Ectodermal cell (in vitro differentiated cells): ENCODE results near the gene RAD51B.
"Not testable (repeated sequence)": the region's sequence is repeated elsewhere in the genome, so short reads cannot be mapped to it uniquely, and the experiment has no call there.

Experiments used
- H3K27ac ChIP-seq: 2 replicates; pipeline ENCODE4 v1.7.0; 2013; ENCODE audit warnings: mild to moderate bottlenecking, low read depth, low read length; ENCODE audit not compliant: insufficient read depth, poor library complexity, severe bottlenecking
- H3K27me3 ChIP-seq: 2 replicates; pipeline ENCODE4 v1.7.0; 2013; ENCODE audit warnings: mild to moderate bottlenecking, low read length; ENCODE audit not compliant: insufficient read depth, control insufficient read depth, poor library complexity, severe bottlenecking
- H3K36me3 ChIP-seq: one replicate; pipeline ENCODE4 v1.7.0; 2013; ENCODE audit warnings: low read length; ENCODE audit not compliant: control insufficient read depth, insufficient read depth
- H3K4me1 ChIP-seq: one replicate; pipeline ENCODE4 v1.7.0; 2013; ENCODE audit warnings: low read length; ENCODE audit not compliant: control insufficient read depth, insufficient read depth
- H3K4me3 ChIP-seq: 2 replicates; pipeline ENCODE4 v1.7.0; 2013; ENCODE audit warnings: low read depth, low read length, control low read depth; ENCODE audit not compliant: insufficient read depth
- H3K9me3 ChIP-seq: 2 replicates; pipeline ENCODE4 v1.7.0; 2013; ENCODE audit warnings: mild to moderate bottlenecking, low read length, moderate library complexity; ENCODE audit not compliant: control insufficient read depth
- WGBS, 2 experiments: methylation state at CpG; one replicate each; pipeline ENCODE4 v1.1.7; 2013; ENCODE audit warnings: missing lambda C conversion rate in 2 of 2; 5-methylcytosine and 5-hydroxymethylcytosine counted together

RAD51B gene

GRCh38 chr14:68655911-68656316, 836.3 kb downstream of the RAD51B start:
- 84 to 88% methylated on average over 1 of the region's 1 CpG for WGBS, 2 experiments
- Histone ChIP-seq H3K4me3 (no peak overlapping the region), H3K9me3 (no peaks in the 10 kb centered on the region), H3K27me3 (no peaks in the 10 kb centered on the region), H3K36me3 (no peaks in the 10 kb centered on the region), H3K4me1 (peaks cover 27% of the 10 kb centered on the region), H3K27ac (no peak overlapping the region)

DNA sequence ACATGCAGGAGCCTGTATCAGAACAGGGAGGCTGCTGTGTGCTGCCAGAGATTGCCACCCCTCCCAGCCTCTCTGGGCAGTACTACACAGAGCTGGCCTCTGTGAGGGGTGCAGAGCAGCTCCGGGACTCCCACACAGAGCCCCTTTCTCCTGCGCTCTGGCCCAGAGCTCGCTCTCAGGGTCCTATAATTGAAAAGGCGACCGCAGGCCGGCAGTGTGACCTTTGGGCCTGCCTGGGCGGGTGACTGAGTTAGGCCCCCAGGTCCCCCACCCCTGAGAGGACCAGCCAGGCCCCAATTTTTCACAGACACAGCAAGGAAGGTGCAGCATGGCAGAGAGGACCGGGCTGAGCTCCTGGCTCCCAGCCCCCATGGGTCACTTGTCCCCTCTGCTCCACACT, 836.9 kb downstream of the RAD51B start:
- WGBS, 2 experiments: 92 to 94% methylated on average over 8 of the region's 8 CpGs
- H3K27ac ChIP-seq: no peak overlapping the region
- no peaks in the 10 kb centered on the region for H3K36me3 ChIP-seq
- H3K9me3 ChIP-seq: no peaks in the 10 kb centered on the region
- H3K4me3 ChIP-seq: no peak overlapping the region
- no peaks in the 10 kb centered on the region for H3K27me3 ChIP-seq
- peaks cover 27% of the 10 kb centered on the region for H3K4me1 ChIP-seq

DNA sequence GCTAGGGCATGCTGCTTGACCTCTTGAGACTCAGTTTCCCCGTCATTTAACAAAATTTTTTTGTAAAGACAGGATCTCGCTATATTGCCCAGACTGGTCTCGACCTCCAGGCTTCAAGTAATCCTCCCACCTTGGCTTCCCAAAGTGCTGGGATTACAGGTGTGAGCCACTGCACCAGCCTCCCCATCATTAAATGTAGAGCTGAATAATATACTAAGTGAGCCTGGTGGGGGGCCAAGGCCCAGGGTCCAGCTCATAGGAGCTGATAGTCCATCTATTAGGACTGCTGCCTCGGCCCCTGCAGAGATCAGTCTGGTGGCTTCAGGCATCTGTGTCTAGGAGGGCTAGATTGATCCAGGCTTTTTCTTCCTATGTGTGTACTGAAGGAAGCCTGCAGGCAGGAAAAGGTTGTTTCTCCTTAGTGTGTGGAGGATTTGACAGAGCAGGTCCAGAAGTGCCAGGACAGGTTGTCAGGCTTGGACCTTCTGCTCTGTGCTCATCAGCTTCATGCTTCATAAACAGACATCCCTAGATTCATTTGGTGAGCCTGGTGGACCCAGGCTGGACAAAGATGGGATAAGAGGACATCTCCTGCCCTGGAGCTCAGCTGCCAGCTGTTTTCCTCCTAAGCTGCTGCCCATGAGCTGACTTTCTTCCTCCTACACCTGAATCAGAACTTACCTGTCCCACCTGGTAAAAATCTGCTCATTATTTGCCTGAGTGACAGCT, 837.9 kb downstream of the RAD51B start:
- Histone ChIP-seq H3K36me3 (no peaks in the 10 kb centered on the region), H3K9me3 (no peaks in the 10 kb centered on the region), H3K4me3 (no peak overlapping the region), H3K4me1 (peaks cover 32% of the 10 kb centered on the region), H3K27me3 (no peaks in the 10 kb centered on the region), H3K27ac (no peak overlapping the region)
- WGBS, 2 experiments: 92 to 95% methylated on average over 4 of the region's 4 CpGs

DNA sequence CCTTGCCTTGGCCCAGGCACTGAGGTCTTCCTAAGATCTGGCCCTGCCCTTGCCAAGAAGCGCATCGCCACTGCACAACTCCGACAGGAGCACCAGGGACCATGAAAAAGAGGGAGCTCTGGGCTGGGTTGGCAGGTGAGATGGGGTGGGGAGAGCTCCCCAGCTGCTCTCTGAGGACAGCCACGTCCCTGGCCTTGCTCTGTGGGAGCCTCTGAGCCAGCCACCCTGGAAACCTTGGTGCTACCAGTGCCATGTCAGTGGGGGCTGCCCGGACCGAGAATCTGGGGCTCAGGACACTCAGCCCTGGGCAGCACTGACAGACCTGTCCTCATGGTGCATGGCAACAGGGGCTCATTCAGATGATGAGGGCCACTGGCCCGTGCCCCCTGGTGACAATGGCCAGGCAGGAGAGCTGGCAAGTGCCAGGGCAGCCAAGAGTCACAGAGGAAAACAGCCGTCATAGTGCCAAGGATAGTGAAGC, 838.5 kb downstream of the RAD51B start:
- no peaks in the 10 kb centered on the region for H3K36me3 ChIP-seq
- 88 to 89% methylated on average over 8 of the region's 8 CpGs for WGBS, 2 experiments
- no peak overlapping the region for H3K27ac ChIP-seq
- H3K27me3 ChIP-seq: no peaks in the 10 kb centered on the region
- peaks cover 32% of the 10 kb centered on the region for H3K4me1 ChIP-seq
- H3K4me3 ChIP-seq: no peak overlapping the region
- no peaks in the 10 kb centered on the region for H3K9me3 ChIP-seq

GRCh38 chr14:68658943-68659931, 839.7 kb downstream of the RAD51B start:
- 55 to 64% methylated on average over 19 to 20 of the region's 20 CpGs for WGBS, 2 experiments
- Histone ChIP-seq H3K27ac (no peak overlapping the region), H3K4me3 (no peak overlapping the region)

GRCh38 chr14:68660495-68660894, 840.9 kb downstream of the RAD51B start:
- whole genome bisulfite sequencing, 2 experiments: 94 to 95% methylated on average over 6 of the region's 6 CpGs
- no peaks in the 10 kb centered on the region for H3K9me3 ChIP-seq
- no peak overlapping the region for H3K4me3 ChIP-seq

More at GRCh38 chr14:68658943-68659931, 839.7 kb downstream of the RAD51B start:
- no peaks in the 10 kb centered on the region for H3K9me3 ChIP-seq
- H3K4me1 ChIP-seq: peaks cover 36% of the 10 kb centered on the region
- H3K36me3 ChIP-seq: no peaks in the 10 kb centered on the region
- no peaks in the 10 kb centered on the region for H3K27me3 ChIP-seq

DNA sequence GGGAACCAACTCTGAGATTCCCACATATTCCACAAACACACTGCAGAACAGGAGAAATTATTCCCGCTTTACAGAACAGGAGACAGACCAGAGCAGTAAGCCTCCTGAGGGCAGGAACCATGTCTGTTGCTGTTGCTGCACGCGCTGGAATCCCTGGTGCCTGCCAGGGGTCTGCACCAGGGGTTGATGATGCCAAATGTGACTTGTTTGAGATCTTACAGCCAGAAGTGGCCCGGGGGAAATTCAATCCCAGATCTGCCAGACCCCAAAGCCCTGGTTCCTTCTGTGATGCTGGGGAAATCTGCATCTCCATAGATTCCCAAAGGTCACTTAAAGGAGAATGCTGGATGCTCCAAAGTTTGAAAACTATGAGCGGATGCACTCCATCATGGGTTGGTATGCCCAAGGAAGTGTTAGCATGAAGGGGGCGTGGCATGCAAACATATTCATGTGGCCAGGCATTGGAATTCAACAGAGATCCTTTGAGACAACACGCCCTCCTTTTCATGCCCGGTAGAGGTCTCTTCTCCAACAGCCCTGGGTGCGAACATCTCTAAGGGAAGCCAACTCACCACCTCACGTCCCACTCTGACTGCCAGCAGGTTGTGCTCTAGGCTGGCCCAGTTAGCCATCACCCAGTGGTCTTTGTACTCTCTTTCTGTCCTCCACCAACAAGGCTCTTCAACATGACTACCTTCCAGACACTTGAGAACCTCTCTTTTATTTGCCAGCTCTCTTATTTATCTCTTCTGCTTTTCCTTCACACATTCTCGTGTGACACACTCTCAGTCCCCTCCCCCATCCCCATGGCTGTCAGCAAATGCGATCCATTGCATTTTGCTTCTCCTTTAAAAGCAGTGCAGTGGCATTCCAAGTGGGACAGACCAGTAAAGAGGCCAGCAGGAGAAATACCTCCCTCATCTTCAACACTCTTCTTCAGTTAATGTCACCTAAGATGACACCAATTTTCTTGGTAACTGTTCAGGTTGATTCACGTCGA, 841.9 kb downstream of the RAD51B start:
- H3K4me3 ChIP-seq: no peak overlapping the region
- H3K27me3 ChIP-seq: no peaks in the 10 kb centered on the region
- H3K27ac ChIP-seq: no peak overlapping the region
- H3K36me3 ChIP-seq: no peaks in the 10 kb centered on the region
- H3K4me1 ChIP-seq: peaks cover 38% of the 10 kb centered on the region
- WGBS, 2 experiments: 91 to 93% methylated on average over 14 of the region's 14 CpGs
- no peaks in the 10 kb centered on the region for H3K9me3 ChIP-seq

More at GRCh38 chr14:68660495-68660894, 840.9 kb downstream of the RAD51B start:
- Histone ChIP-seq H3K27ac (no peak overlapping the region), H3K36me3 (no peaks in the 10 kb centered on the region), H3K27me3 (no peaks in the 10 kb centered on the region), H3K4me1 (peaks cover 40% of the 10 kb centered on the region)

GRCh38 chr14:68662392-68662791, 842.8 kb downstream of the RAD51B start:
- no peak overlapping the region for H3K4me3 ChIP-seq
- no peaks in the 10 kb centered on the region for H3K27me3 ChIP-seq
- H3K4me1 ChIP-seq: peaks cover 38% of the 10 kb centered on the region
- no peak overlapping the region for H3K27ac ChIP-seq
- H3K9me3 ChIP-seq: no peaks in the 10 kb centered on the region
- no peaks in the 10 kb centered on the region for H3K36me3 ChIP-seq
- 89 to 92% methylated on average over 3 of the region's 3 CpGs for WGBS, 2 experiments

- WGBS, 2 experiments: 84 to 90% methylated on average over 6 of the region's 6 CpGs
- not testable (repeated sequence) for H3K4me3 ChIP-seq, H3K27ac ChIP-seq, H3K9me3 ChIP-seq, H3K36me3 ChIP-seq, H3K27me3 ChIP-seq
- peaks cover 38% of the 10 kb centered on the region for H3K4me1 ChIP-seq
Measured at GRCh38 chr14:68662826-68663225, 843.2 kb downstream of the RAD51B start.
